Progenitor cell of endocrine pancreas (in vitro differentiated cells): ENCODE measurements around the gene RRP15. TPM values are rescaled to one million over a fixed set of nuclear protein-coding genes. Genes with fewer than 3 reads are reported as not detected.

Source experiments
- DNase-seq: peaks from one replicate; pipeline ENCODE4 v3.0.0; 2021; ENCODE audit warnings: low spot score; ENCODE audit not compliant: unreplicated experiment
- H3K27ac Mint-ChIP-seq: 2 replicates; pipeline ENCODE4 v1.8.0; 2021; ENCODE audit warnings: mild to moderate bottlenecking, moderate library complexity, mixed read lengths
- H3K27me3 Mint-ChIP-seq: 2 replicates; pipeline ENCODE4 v1.8.0; 2021; ENCODE audit warnings: mixed read lengths
- H3K36me3 Mint-ChIP-seq: 2 replicates; pipeline ENCODE4 v1.8.0; 2022; ENCODE audit warnings: mixed read lengths; ENCODE audit not compliant: insufficient read depth
- H3K4me1 Mint-ChIP-seq: 2 replicates; pipeline ENCODE4 v1.8.0; 2021; ENCODE audit warnings: low read depth, mixed read lengths
- H3K4me3 Mint-ChIP-seq: 2 replicates; pipeline ENCODE4 v1.8.0; 2021; ENCODE audit warnings: low read depth, mild to moderate bottlenecking, moderate library complexity, mixed read lengths
- H3K9me3 Mint-ChIP-seq: 2 replicates; pipeline ENCODE4 v1.8.0; 2021; ENCODE audit warnings: low read depth, mixed read lengths
- total RNA-seq: library from RNA; stranded (reverse); gene quantifications from 2 replicates; pipeline ENCODE4 v1.2.1, GENCODE V29; 2021
- TF ChIP-seq, protein P1 (sequence below): fragments of 200-600 bp; sonication (generic); IDR thresholded peaks from one replicate; pipeline ENCODE4 v1.5.0; 2021; ENCODE audit warnings: antibody characterized with exemption, mild to moderate bottlenecking; ENCODE audit not compliant: unreplicated experiment

The RRP15 gene
- total RNA-seq, 1 donor from 2014 or later: 24.6 TPM

DNA sequence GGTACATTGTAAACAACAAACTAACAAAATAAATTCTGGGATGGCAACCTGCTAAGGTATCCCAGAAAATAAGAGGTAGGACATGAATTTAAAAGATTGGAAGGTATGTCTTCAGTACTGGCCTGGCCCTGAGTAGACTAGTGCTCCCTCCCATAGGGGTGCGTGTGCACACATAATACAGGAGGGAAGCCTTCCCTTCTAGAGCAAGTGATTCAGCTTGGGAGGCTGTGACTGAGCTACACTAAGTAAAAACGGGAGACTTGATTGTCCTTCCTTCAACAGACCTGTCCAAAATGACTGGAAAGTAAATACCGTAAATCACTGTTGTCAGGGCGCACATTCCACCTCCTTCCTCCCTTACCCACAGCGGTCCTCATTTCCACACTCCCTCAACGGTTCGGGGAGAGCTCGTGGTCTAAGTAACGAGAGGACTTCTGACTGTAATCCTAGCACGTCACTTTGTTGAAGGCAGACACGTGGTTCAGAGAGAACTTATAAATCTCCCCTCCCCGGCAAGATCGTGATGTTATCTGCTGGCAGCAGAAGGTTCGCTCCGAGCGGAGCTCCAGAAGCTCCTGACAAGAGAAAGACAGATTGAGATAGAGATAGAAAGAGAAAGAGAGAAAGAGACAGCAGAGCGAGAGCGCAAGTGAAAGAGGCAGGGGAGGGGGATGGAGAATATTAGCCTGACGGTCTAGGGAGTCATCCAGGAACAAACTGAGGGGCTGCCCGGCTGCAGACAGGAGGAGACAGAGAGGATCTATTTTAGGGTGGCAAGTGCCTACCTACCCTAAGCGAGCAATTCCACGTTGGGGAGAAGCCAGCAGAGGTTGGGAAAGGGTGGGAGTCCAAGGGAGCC is 60.0 kb downstream of the RRP15 start, which contains the start of gene TGFB2:
TSS of gene TGFB2 (plus strand) at position 523 of the 859 bp plus-strand sequence. CDS start 1,366 bp downstream, outside the sequence.
- DNase-seq: no peak
- H3K9me3 Mint-ChIP-seq: no peaks in the 10 kb centered on the region
- H3K4me3 Mint-ChIP-seq: no peak within 1 kb of the TSS
- H3K4me1 Mint-ChIP-seq: peaks cover 27% of the 10 kb centered on the region
- H3K36me3 Mint-ChIP-seq: no peaks in the 10 kb centered on the region
- H3K27ac Mint-ChIP-seq: peak within 1 kb of the TSS; percentile 90
- TF ChIP-seq, protein P1, sequence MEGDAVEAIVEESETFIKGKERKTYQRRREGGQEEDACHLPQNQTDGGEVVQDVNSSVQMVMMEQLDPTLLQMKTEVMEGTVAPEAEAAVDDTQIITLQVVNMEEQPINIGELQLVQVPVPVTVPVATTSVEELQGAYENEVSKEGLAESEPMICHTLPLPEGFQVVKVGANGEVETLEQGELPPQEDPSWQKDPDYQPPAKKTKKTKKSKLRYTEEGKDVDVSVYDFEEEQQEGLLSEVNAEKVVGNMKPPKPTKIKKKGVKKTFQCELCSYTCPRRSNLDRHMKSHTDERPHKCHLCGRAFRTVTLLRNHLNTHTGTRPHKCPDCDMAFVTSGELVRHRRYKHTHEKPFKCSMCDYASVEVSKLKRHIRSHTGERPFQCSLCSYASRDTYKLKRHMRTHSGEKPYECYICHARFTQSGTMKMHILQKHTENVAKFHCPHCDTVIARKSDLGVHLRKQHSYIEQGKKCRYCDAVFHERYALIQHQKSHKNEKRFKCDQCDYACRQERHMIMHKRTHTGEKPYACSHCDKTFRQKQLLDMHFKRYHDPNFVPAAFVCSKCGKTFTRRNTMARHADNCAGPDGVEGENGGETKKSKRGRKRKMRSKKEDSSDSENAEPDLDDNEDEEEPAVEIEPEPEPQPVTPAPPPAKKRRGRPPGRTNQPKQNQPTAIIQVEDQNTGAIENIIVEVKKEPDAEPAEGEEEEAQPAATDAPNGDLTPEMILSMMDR: no peak
- H3K27me3 Mint-ChIP-seq: no peaks in the 10 kb centered on the region

DNA sequence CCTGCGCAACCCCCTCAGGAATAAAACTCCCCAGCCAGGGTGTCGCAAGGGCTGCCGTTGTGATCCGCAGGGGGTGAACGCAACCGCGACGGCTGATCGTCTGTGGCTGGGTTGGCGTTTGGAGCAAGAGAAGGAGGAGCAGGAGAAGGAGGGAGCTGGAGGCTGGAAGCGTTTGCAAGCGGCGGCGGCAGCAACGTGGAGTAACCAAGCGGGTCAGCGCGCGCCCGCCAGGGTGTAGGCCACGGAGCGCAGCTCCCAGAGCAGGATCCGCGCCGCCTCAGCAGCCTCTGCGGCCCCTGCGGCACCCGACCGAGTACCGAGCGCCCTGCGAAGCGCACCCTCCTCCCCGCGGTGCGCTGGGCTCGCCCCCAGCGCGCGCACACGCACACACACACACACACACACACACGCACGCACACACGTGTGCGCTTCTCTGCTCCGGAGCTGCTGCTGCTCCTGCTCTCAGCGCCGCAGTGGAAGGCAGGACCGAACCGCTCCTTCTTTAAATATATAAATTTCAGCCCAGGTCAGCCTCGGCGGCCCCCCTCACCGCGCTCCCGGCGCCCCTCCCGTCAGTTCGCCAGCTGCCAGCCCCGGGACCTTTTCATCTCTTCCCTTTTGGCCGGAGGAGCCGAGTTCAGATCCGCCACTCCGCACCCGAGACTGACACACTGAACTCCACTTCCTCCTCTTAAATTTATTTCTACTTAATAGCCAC is 60.7 kb downstream of the RRP15 start:
- Mint-ChIP-seq H3K4me3 (no peak overlapping the region), H3K27ac (peak overlapping the region; percentile 90), H3K36me3 (no peaks in the 10 kb centered on the region), H3K4me1 (peaks cover 28% of the 10 kb centered on the region), H3K27me3 (no peaks in the 10 kb centered on the region), H3K9me3 (no peaks in the 10 kb centered on the region)
- TF ChIP-seq, protein P1: no peak
- DNase-seq: peak; percentile 57

- Mint-ChIP-seq H3K27me3 (no peaks in the 10 kb centered on the region), H3K27ac (peak overlapping the region; percentile 90), H3K4me1 (peaks cover 24% of the 10 kb centered on the region), H3K9me3 (no peaks in the 10 kb centered on the region), H3K4me3 (no peak overlapping the region), H3K36me3 (peaks cover 2% of the 10 kb centered on the region)
- no peak for DNase-seq
- TF ChIP-seq, protein P1: no peak
Measured at GRCh38 chr1:218346391-218347204, 61.5 kb downstream of the RRP15 start.

DNA sequence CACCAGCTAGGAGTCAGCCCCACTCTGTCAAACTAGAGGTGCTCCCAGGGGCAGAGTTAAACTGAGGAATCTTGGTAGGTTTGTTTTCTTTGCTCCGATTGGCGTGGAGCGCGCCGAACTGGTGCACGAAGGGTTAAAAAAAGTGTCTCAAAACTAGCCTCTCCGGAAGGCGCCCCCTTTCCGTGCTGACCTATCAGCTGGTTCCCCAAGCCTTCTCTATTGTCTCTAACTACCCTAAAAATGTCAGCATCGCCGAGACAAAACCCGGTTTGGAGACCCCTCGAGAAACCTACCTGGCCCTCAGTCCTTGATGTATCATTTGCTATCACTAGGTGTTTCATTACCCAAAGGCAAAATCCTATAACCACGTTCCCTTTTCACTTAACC is 62.2 kb downstream of the RRP15 start:
- no peak overlapping the region for H3K4me3 Mint-ChIP-seq
- peaks cover 23% of the 10 kb centered on the region for H3K4me1 Mint-ChIP-seq
- H3K9me3 Mint-ChIP-seq: no peaks in the 10 kb centered on the region
- no peak for DNase-seq
- peaks cover 4% of the 10 kb centered on the region for H3K36me3 Mint-ChIP-seq
- H3K27ac Mint-ChIP-seq: peak overlapping the region; percentile 90
- TF ChIP-seq, protein P1: no peak
- H3K27me3 Mint-ChIP-seq: no peaks in the 10 kb centered on the region
